PC-3 (cell line): ENCODE measurements around the gene RBM25.

ENCODE experiments used
- CTCF ChIP-seq: fragments of 300-600 bp; sonication (generic); conservative IDR thresholded peaks from 2 replicates; pipeline ENCODE4 v1.5.1; 2017; ENCODE audit warnings: antibody characterized with exemption, low read depth, mild to moderate bottlenecking, low read length
- EZH2 ChIP-seq: fragments of 300-600 bp; sonication (generic); IDR thresholded peaks from one replicate; pipeline ENCODE4 v1.6.1; 2017; ENCODE audit warnings: antibody characterized with exemption, mild to moderate bottlenecking, low read length; ENCODE audit not compliant: unreplicated experiment

- TF ChIP-seq CTCF (no peak), EZH2 (no peak)
Measured at GRCh38 chr14:73097421-73097820, 39.1 kb downstream of the RBM25 start.
